Common myeloid progenitor, CD34-positive (primary cell): ENCODE measurements around the gene FGFR3.

Experiments
- CTCF ChIA-PET: fragments of 350-600 bp; sonication (Branson Sonifier 250); formaldehyde crosslinking; loops from one replicate; lab custom pipeline; 2021; ENCODE audit warnings: antibody characterized with exemption; lab: Charles Lee
- POLR2A ChIA-PET: fragments of 350-600 bp; sonication (Branson Sonifier 250); formaldehyde crosslinking; loops from one replicate; lab custom pipeline; 2021; ENCODE audit warnings: antibody characterized with exemption; lab: Charles Lee
- DNase-seq, 3 donors: peaks; one replicate each; pipeline versions ENCODE4 v3.0.0 to v3.0.0-alpha.2; 2013
- H3K27ac ChIP-seq, 2 experiments: 1 replicate in 1 of 2; 2 replicates in 1 of 2; pipeline ENCODE4 v1.7.0; 2013; ENCODE audit warnings: inconsistent platforms in 2 of 2, low read length in 2 of 2, mild to moderate bottlenecking in 2 of 2, low read depth in 1 of 2, moderate library complexity in 1 of 2; ENCODE audit not compliant: severe bottlenecking in 2 of 2, insufficient read depth in 1 of 2, poor library complexity in 1 of 2
- H3K27me3 ChIP-seq, 5 experiments: replicated peaks in 2 of 5; 1 replicate in 3 of 5; 2 replicates in 2 of 5; pipeline versions ENCODE4 v1.6.1 to v1.7.0; 2013; ENCODE audit warnings: low read length in 4 of 5, mild to moderate bottlenecking in 2 of 5, moderate library complexity in 2 of 5, inconsistent platforms in 1 of 5; ENCODE audit not compliant: insufficient read depth in 5 of 5, control insufficient read depth in 4 of 5
- H3K36me3 ChIP-seq, 4 experiments: 1 replicate in 2 of 4; 2 replicates in 2 of 4; pipeline versions ENCODE4 v1.6.1 to v1.7.0; 2013; ENCODE audit warnings: low read length in 3 of 4, control low read depth in 1 of 4, mild to moderate bottlenecking in 1 of 4; ENCODE audit not compliant: control insufficient read depth in 4 of 4, insufficient read depth in 4 of 4
- H3K4me1 ChIP-seq, 4 experiments: 1 replicate in 3 of 4; 2 replicates in 1 of 4; pipeline versions ENCODE4 v1.6.1 to v1.7.1; 2013; ENCODE audit warnings: low read length in 3 of 4, mild to moderate bottlenecking in 3 of 4, control low read depth in 1 of 4, inconsistent platforms in 1 of 4, moderate library complexity in 1 of 4; ENCODE audit not compliant: control insufficient read depth in 4 of 4, insufficient read depth in 4 of 4; ENCODE audit errors: control extremely low read depth in 1 of 4
- H3K4me3 ChIP-seq, 7 experiments: 1 replicate in 4 of 7; 2 replicates in 3 of 7; pipeline versions ENCODE4 v1.5.1 to v1.7.0; 2013; ENCODE audit warnings: mild to moderate bottlenecking in 7 of 7, low read length in 6 of 7, moderate library complexity in 6 of 7, inconsistent platforms in 2 of 7, low read depth in 2 of 7, control low read depth in 1 of 7; ENCODE audit not compliant: insufficient read depth in 4 of 7, control insufficient read depth in 1 of 7; ENCODE audit errors: extremely low read depth in 1 of 7
- H3K9me3 ChIP-seq, 5 experiments: 1 replicate in 4 of 5; 2 replicates in 1 of 5; pipeline versions ENCODE4 v1.6.1 to v1.7.1; 2013; ENCODE audit warnings: low read length in 4 of 5, mild to moderate bottlenecking in 2 of 5, inconsistent platforms in 1 of 5, low read depth in 1 of 5, moderate library complexity in 1 of 5; ENCODE audit not compliant: control insufficient read depth in 4 of 5, insufficient read depth in 2 of 5; ENCODE audit errors: control extremely low read depth in 1 of 5
- WGBS: methylation state at CpG from one replicate; pipeline ENCODE4 v1.1.5; 2013; ENCODE audit not compliant: insufficient coverage; 5-methylcytosine and 5-hydroxymethylcytosine counted together

Gene FGFR3

DNA sequence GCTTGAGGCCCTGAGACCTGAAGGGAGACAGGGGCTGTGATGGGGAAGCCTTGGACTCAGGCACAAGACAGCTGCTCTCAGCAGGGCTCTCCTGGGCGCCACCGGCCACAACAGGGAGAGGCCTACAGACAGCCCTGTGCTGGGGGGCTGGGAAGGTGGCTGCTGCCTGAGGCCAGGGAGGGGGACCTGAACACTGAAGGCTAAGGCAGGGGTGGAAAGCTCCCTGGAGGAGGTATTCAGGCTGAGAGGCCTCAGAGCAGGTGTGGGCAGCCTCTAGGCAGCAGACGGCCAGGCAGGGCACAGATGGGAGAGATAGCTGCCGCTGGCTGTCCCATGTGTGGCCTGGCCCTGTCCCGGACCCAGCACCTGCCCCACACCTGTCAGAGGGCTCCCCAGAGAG, 38.8 kb upstream of the FGFR3 start:
- ChIA-PET CTCF (interaction anchor here (1.4 to 3.2 kb wide), 5 partner anchors 9 to 145 kb away, joined by 3 to 23 read pairs (median 8); no protein-coding TSS in a partner anchor), POLR2A (no interaction called here)
- Histone ChIP-seq H3K9me3 (no peaks in the 10 kb centered on the region), H3K4me3 (no peak overlapping the region), H3K4me1 (peaks cover 0 to 65% (median 58%) of the 10 kb centered on the region in 4 experiments), H3K36me3 (no peaks in the 10 kb centered on the region), H3K27ac (no peak overlapping the region), H3K27me3 (no peaks in the 10 kb centered on the region)
- DNase-seq: no peak
- WGBS: 84% methylated on average over 5 of the region's 5 CpGs

DNA sequence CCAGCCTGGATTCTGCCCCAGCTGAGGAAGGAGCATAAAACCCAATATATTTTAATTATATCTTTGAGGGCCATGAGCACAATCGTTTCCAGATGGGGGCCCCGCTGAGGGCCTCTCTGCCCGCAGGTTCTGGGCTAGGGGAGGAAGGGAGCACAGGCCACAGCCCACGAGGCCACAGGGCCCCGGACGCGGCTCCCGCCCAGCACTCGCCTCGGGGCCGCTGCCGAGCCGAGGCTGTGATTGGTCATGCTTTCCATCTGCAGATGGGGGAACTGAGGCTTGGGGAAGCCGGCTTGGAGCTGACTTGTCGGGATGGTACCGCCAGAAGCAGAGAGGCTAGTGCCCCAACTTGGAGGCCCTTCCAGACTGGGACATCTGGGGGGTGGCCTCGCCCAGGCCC, 37.8 kb upstream of the FGFR3 start:
- no peak for DNase-seq
- no peak overlapping the region for H3K4me3 ChIP-seq
- WGBS: 81% methylated on average over 14 of the region's 17 CpGs
- peaks cover 0 to 71% (median 65%) of the 10 kb centered on the region in 4 experiments for H3K4me1 ChIP-seq
- ChIA-PET CTCF (interaction anchor here (1.4 to 3.2 kb wide), 5 partner anchors 10 to 144 kb away, joined by 3 to 23 read pairs (median 8); no protein-coding TSS in a partner anchor), POLR2A (no interaction called here)
- H3K36me3 ChIP-seq: no peaks in the 10 kb centered on the region
- no peak overlapping the region for H3K27ac ChIP-seq
- H3K9me3 ChIP-seq: no peaks in the 10 kb centered on the region
- H3K27me3 ChIP-seq: no peaks in the 10 kb centered on the region

DNA sequence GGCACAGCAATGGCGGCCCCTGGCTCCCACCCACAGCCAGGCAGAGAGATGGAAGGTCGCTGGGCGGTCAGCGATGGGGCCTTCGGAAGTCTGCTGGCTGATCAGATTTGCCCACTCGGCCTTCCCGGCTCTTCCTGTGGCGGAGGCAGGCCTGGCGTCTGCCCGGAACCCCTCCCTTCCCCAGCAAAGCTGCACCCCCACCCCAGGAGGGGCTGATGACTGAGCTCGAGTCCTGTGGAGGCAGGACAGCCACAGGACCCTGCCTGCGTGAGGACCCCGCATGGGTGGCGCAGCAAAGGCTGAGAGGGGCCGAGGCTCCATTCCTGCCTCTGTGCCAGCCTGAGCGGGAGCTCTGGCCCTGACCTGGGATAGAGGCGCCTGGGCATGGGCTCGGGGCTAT, 37.0 kb upstream of the FGFR3 start:
- WGBS: 71% methylated on average over 9 of the region's 18 CpGs
- no peaks in the 10 kb centered on the region for H3K27me3 ChIP-seq
- CTCF ChIA-PET: interaction anchor here (0.6 to 3.2 kb wide), 6 partner anchors 8 to 85 kb away, joined by 3 to 23 read pairs (median 8); no protein-coding TSS in a partner anchor

DNA sequence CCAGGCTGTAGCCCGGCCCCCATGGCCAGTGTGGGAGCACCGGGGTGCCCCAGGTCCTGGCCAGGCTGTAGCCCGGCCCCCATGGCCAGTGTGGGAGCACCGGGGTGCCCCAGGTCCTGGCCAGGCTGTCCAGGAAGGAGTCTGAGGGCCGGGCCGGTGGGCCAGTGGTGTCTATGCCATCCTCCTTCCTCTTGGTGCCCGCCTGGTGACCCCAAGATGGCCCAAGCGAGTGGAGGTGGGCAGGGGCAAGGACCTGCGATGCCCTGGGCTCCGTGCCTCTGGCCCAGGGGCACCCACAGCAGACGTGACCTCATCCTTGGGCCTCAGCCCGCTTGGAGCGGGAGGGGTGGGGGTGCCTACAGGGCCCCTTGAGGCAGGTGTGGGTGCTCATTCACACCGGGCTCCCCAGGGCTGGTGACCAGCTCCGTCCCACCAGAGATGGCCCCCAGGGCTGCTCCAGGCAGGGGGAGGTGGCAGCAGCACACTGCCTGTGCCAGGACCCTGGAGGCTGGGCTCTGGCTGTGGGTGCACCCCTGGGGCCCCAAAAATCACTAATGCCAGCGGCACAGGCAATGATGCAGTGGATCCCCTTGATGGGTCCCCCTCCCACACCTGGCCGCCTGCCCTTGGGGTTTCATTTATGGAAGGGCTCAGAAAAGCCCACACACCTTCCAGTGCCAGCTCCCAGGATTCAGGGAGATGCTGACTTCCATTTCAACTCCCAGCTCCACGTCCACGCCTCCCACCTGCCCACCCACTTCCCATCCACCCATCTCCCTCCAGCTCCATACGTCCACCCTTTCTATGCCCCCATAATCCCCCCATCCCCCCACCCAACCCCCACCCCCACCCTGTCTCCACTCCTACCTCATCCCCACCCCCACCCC, 36.0 kb upstream of the FGFR3 start:
- WGBS: 89% methylated on average over 15 of the region's 20 CpGs
- Histone ChIP-seq H3K36me3 (no peaks in the 10 kb centered on the region), H3K9me3 (no peaks in the 10 kb centered on the region), H3K4me3 (no peak overlapping the region), H3K4me1 (peaks cover 0 to 63% (median 53%) of the 10 kb centered on the region in 4 experiments), H3K27ac (no peak overlapping the region), H3K27me3 (no peaks in the 10 kb centered on the region)
- CTCF ChIA-PET: interaction anchor here (0.6 to 3.7 kb wide), 6 partner anchors 8 to 86 kb away, joined by 3 to 18 read pairs (median 3); no protein-coding TSS in a partner anchor
- no peak for DNase-seq
- POLR2A ChIA-PET: no interaction called here

More for the DNA sequence above, 37.0 kb upstream of the FGFR3 start:
- DNase-seq: no peak
- Histone ChIP-seq H3K27ac (no peak overlapping the region), H3K4me3 (no peak overlapping the region), H3K36me3 (no peaks in the 10 kb centered on the region), H3K4me1 (peaks cover 0 to 73% (median 64%) of the 10 kb centered on the region in 4 experiments), H3K9me3 (no peaks in the 10 kb centered on the region)
- POLR2A ChIA-PET: no interaction called here

DNA sequence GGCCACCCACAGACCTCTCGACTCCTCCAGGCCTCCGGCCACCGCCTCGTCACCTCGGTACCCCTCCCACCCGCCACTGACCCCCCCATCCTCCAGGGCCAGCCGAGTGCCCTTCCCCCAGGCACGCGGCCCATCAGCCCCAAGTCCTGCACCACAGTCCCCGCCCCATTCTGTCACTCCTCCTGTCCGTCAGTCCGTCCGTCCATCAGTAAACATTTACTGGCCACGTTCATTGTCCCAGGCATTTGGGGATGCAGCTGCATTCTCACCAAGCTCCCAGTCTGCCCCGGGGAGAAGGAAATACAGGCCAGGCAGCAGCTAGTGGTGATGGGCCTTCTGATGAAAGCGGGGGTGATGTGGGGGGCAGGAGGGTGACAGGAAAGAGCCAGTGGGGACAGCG, 35.3 kb upstream of the FGFR3 start:
- H3K27me3 ChIP-seq: no peaks in the 10 kb centered on the region
- H3K4me3 ChIP-seq: no peak overlapping the region
- 93% methylated on average over 11 of the region's 17 CpGs for WGBS
- peaks cover 0 to 56% (median 47%) of the 10 kb centered on the region in 4 experiments for H3K4me1 ChIP-seq
- ChIA-PET CTCF (interaction anchor here (1.1 to 3.7 kb wide), 5 partner anchors 10 to 51 kb away, joined by 3 to 18 read pairs (median 4); no protein-coding TSS in a partner anchor), POLR2A (no interaction called here)
- DNase-seq: no peak
- no peaks in the 10 kb centered on the region for H3K9me3 ChIP-seq
- H3K27ac ChIP-seq: no peak overlapping the region
- H3K36me3 ChIP-seq: no peaks in the 10 kb centered on the region

DNA sequence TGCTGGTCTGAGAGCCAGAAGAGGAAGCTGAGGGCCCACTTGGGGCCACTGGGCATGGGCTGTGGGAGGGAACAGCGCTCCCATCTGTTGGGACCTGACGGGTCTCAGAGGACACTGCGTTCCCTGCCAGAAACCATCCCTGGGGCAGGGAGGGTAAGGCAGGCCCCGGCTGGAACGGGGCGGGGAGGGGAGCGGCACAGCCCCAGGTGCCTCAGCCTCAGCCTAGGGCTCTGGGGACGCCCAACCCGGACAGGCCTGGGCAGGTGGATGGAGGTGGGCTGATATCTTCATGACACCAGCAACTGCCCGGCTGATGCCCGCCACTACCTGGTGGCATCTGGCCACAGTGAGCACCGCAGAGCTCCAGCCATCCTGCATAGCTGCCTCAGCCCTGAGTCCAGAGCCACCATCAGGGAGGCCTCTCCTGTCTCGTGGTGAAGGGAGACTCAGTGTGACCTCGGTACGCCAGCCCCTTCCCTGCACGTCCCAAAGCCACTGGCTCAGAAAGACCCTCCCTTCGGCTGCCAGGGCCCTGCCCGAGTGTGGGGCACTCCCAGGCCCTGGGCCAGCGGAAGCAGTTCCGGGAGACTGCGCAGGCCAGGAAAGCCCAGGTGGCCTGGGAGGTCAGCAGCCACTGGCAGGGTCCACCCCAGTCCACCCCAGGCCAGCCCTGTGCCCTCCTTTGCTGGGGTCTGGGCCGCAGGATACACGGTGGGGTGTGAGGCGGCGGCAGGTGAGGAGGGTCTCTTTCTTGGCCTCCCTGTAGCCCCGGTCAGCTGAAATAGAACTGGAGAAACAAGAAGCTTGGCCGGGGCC, 34.6 kb upstream of the FGFR3 start:
- Histone ChIP-seq H3K27ac (no peak overlapping the region), H3K36me3 (no peaks in the 10 kb centered on the region), H3K4me1 (peaks cover 0 to 53% (median 44%) of the 10 kb centered on the region in 4 experiments), H3K27me3 (no peaks in the 10 kb centered on the region), H3K9me3 (no peaks in the 10 kb centered on the region), H3K4me3 (no peak overlapping the region)
- POLR2A ChIA-PET: no interaction called here
- WGBS: 90% methylated on average over 18 of the region's 27 CpGs
- CTCF ChIA-PET: interaction anchor here (0.6 to 3.7 kb wide), 10 partner anchors 10 to 149 kb away, joined by 3 to 18 read pairs (median 4); no protein-coding TSS in a partner anchor
- no peak for DNase-seq
